HG03039 (cell line): ENCODE measurements around the gene USP24.
"Not testable (repeated sequence)": the region's sequence is repeated elsewhere in the genome, so short reads cannot be mapped to it uniquely, and the experiment has no call there.

ENCODE experiments used
- ATAC-seq: cut with Tn5 transposase; IDR thresholded peaks from one replicate; pipeline ENCODE4 v1.9.1; 2021; ENCODE audit warnings: mild to moderate bottlenecking, moderate library complexity; ENCODE audit not compliant: unreplicated experiment

USP24 gene

GRCh38 chr1:55200667-55201066 lies 14.5 kb downstream of the USP24 start:
- no peak for ATAC-seq

DNA sequence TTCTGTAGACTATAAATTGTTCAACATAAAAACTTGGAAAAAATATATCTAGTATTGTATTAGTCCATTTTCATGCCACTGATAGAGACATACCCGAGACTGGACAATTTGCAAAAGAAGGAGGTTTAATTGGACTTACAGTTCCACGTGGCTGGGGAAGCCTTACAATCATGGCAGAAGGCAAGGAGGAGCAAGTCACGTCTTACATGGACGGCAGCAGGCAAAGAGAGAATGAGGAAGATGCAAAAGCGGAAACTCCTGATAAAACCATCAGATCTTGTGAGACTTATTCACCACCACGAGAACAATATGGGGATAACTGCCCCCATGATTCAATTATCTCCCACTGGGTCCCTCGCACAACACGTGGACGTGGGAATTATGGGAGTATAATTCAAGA lies 15.4 kb downstream of the USP24 start:
- ATAC-seq: not testable (repeated sequence)

- ATAC-seq: no peak
These were observed 17.1 kb downstream of the USP24 start for GRCh38 chr1:55198044-55198443.

GRCh38 chr1:55197099-55197498 lies 18.1 kb downstream of the USP24 start:
- ATAC-seq: no peak

- no peak for ATAC-seq
These were observed 18.6 kb downstream of the USP24 start for GRCh38 chr1:55196433-55197035.

DNA sequence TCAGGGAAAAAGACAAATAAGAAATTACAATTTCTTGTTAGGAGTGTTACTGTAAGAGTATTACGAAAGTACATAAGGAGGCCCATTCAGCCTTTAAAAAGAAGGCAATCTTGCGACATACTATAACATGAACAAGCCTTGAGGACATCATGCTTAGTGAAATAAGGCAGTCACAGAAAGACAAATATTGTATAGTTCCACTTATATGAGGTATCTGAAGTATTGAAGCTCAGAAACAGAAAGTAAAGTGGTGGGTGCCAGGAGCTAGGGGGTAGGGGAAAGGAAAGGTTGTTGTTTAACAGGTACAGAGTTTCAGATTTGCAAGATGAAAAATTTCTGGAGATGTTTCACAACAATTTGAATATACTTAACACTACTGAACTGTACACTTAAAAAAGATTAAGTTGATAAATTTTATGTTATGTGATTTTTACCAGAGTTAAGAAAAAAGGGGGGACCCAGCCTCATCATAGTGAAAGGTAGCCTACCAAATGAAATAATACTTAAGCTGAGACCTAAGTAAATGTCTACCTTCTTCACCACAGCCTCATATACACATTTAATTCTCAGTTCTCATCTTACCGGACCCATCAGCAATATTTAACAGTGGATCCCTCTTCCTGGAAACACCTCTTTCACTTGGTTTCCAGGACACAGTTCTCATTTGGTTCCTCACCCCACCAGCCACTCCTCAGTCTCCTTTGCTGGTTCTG lies 19.5 kb downstream of the USP24 start:
- ATAC-seq: no peak

DNA sequence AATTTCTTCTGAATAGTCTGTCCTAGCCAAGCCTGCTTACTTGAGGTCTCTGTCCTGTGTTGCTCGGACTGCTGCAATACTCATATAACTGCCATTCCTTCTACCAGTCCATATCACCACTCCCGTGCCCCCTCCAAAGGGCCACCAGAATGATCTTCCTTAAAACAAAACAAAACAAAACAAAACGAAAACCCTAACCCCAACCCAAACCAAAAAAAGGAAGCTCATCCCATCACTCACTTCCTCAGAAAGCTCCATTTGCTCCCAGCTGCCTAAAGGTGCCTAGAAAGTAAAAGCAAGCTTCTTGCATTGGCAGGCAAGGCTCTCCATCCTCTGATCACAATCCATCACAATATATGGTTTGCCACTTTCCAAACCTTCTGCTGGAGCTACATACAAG lies 20.3 kb downstream of the USP24 start:
- ATAC-seq: no peak

DNA sequence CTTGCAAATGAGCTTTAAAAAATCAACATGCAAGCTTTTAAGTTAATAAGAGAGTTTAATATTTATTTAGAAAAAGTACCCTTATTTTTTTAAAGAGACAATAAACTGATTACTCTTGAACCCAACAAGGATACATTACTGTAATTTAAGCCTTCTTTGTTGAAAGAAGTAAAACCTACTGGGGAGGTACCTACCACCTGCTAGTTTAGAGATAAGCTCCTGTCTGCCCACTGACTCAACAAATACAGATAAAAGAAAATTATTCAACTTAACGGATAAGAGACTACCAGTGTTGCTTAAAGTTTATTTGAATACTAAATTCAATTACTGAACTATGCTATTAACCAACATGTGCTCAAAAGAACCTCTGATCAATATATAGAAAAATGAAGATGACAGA lies 23.1 kb downstream of the USP24 start:
- no peak for ATAC-seq

GRCh38 chr1:55191219-55191952 lies 23.8 kb downstream of the USP24 start:
- not testable (repeated sequence) for ATAC-seq

GRCh38 chr1:55190109-55190508 lies 25.1 kb downstream of the USP24 start:
- ATAC-seq: no peak

GRCh38 chr1:55188909-55189308 lies 26.3 kb downstream of the USP24 start:
- no peak for ATAC-seq

GRCh38 chr1:55185832-55186231 lies 29.3 kb downstream of the USP24 start:
- no peak for ATAC-seq

DNA sequence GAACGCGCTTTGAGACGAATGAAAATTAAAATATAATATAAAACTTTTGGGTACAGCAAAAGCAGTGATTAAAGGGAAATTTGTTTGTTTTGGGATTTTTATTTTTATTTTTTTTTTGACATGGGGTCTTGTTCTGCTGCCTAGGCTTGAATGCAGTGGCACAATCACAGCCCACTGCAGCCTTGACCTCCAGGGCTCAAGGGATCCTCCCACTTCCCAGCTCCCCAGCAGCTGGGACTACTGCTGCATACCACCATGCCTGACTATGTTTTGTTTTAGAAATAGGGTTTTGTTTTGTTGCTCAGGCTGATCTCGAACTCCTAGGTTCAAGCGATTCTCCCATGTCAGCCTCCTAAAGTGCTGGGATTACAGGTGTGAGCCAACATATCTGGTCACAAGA lies 30.3 kb downstream of the USP24 start:
- ATAC-seq: no peak

DNA sequence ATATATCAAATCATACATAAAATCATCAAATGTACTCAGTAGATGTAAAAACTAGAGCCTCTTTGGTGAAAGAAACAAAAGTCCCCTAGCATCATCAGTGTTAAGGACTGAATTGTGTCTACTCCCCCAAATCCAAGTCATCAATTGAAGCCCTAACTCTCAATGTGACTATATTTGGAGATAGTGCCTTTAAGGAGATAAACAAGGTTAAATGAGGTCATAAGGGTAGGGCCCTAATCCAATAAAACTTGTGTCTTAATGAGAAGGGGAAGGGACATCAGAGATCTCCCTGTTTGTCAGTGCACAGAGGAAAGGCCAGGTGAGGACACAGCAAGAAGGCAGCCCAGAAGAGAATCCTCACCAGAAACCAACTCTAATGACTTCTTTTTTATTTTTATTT lies 33.5 kb downstream of the USP24 start:
- ATAC-seq: no peak

DNA sequence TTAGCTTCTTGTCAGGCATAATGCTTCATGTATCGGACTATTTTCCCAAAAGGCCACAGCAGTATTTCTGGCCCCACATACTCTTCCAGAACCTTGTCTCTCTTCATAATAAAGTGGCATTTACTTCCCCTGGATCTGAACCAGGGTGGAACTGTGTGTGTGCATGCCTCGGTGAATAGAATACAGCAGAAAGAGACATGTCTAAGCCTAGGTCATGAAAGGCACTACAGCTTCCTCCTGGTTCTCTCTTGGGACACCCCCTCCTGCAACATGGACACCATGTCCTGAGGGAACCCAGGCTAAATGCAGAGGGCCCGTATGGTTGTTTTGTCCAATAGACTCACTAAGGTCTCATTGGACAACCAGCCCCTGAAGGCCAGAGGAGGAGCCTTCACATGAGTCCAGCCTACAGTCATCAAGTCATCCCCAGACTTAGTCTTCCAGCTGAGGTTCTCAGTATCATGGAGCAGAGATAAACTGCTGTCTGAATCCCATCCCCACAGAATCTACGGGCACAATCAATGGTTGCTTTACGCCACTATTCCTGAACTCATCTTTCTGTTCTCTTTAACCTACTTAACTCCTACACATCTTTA lies 35.0 kb downstream of the USP24 start:
- ATAC-seq: no peak

DNA sequence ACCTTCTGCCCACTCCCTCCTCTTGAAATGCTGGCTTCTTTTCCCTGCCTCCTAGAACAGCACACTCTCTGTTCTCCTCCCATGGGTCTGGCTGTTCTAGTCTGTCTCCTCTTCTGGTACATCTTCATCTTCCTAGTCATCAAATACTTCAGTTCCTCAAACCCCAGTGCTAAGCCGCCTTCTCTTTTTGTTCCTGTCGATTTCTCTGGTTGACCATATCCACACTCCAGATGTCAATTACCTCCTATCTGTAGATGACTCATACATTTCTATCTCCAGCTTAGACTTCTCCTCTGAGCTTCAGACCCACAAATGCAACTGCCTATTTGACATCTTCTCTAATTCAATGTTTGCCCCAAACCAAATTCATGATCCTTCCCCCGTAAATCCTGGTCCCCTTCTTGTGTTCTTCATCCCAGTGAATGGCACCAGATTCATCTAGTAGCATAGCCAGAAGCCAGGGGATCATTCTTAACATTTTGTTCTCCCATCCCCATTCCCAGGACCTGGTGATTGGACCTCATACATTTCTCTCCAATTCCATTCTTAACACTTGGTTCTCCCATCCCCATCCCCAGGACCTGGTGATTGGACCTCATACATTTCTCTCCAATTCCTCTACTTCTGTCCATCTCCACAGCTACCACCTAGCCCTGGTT lies 35.9 kb downstream of the USP24 start:
- no peak for ATAC-seq

- no peak for ATAC-seq
These were observed 42.5 kb downstream of the USP24 start for GRCh38 chr1:55172687-55173086.

GRCh38 chr1:55172272-55172671 lies 42.9 kb downstream of the USP24 start:
- ATAC-seq: no peak

DNA sequence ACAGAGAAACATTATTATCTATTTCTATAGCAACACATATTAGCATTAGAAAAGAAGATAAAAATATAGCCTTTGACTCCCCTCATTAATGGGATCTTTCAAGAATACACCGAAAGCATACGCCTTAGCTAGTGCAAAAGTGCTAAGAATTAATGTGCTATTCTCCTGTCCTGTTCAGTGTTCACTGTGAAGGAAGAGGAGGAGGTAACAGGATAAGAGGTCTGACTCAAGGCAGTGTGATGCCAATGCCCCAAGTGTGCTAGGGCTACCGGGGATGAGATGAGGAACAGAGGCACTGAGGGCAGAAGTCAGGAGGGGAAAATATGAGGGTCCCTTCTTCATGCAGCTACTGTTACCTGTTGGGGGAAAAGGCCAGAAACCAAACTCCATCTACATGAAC lies 43.5 kb downstream of the USP24 start:
- ATAC-seq: no peak

- no peak for ATAC-seq
These were observed 44.7 kb downstream of the USP24 start for GRCh38 chr1:55170426-55170825.

DNA sequence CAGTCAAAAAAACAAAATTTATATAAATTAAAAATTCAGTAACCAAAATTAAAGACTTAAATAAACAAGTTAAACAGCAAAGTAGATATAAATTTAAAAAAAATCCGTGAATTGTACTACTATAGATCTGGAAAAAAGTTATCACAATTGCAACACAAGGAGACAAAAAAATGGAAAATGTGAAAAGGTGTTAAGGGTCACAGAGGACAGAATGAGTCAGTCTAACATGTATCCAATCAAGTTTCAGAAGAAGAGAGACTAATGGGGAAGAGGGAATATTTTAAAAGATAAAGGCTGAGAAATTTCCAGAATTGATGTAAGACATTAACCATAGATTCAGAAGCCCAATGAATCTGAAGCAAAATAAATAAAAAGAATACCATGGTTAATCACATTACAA lies 46.0 kb downstream of the USP24 start:
- ATAC-seq: no peak
